Astrocyte (in vitro differentiated cells and primary cell): Measurements from ENCODE around the gene WNT3A. TPM values are rescaled to one million over a fixed set of nuclear protein-coding genes. Genes with fewer than 3 reads are reported as not detected.
A peak's percentile ranks its signal among the peaks of the same experiment; 100 is the strongest.

ENCODE experiments used
- DNase-seq: peaks from one replicate; pipeline ENCODE4 v3.0.0-alpha.2; 2010; ENCODE audit warnings: low read depth
- FAIRE-seq: peaks from 2 replicates; lab custom pipeline; 2011; peaks lifted over from hg19 to GRCh38; lab: Jason Lieb, UNC
- H2AFZ ChIP-seq: 2 replicates; pipeline ENCODE4 v1.6.0; 2012; ENCODE audit warnings: low read depth, low read length, inconsistent platforms
- H3K27ac ChIP-seq: 2 replicates; pipeline ENCODE4 v1.5.1; 2011; ENCODE audit warnings: low read depth, low read length, inconsistent platforms
- H3K27me3 ChIP-seq: 2 replicates; pipeline ENCODE4 v1.6.0; 2011; ENCODE audit warnings: low read length, inconsistent platforms; ENCODE audit not compliant: insufficient read depth
- H3K36me3 ChIP-seq: 2 replicates; pipeline ENCODE4 v1.5.1; 2011; ENCODE audit warnings: low read length, inconsistent platforms; ENCODE audit not compliant: insufficient read depth
- H3K4me1 ChIP-seq: 2 replicates; pipeline ENCODE4 v1.5.1; 2011; ENCODE audit warnings: low read length, inconsistent platforms; ENCODE audit not compliant: insufficient read depth
- H3K4me2 ChIP-seq: 2 replicates; pipeline ENCODE4 v1.6.0; 2012; ENCODE audit warnings: low read length, inconsistent platforms
- H3K4me3 ChIP-seq: 2 replicates; pipeline ENCODE4 v1.5.1; 2011; ENCODE audit warnings: low read depth, mild to moderate bottlenecking, low read length, inconsistent platforms; ENCODE audit not compliant: insufficient read depth
- H3K79me2 ChIP-seq: 2 replicates; pipeline ENCODE4 v1.6.0; 2012; ENCODE audit warnings: mild to moderate bottlenecking, low read length, inconsistent platforms; ENCODE audit not compliant: insufficient read depth
- H3K9ac ChIP-seq: 2 replicates; pipeline ENCODE4 v1.6.0; 2012; ENCODE audit warnings: mild to moderate bottlenecking, low read length, inconsistent platforms
- H3K9me3 ChIP-seq: 2 replicates; pipeline ENCODE4 v1.5.1; 2012; ENCODE audit warnings: low read depth, mild to moderate bottlenecking, low read length, inconsistent platforms; ENCODE audit not compliant: insufficient read depth
- H4K20me1 ChIP-seq: 2 replicates; pipeline ENCODE4 v1.6.0; 2012; ENCODE audit warnings: low read length, inconsistent platforms; ENCODE audit not compliant: insufficient read depth
- H3K27ac Mint-ChIP-seq: one replicate; pipeline ENCODE4 v1.8.0; 2021; ENCODE audit warnings: mild to moderate bottlenecking, mixed read lengths; ENCODE audit not compliant: unreplicated experiment
- H3K27me3 Mint-ChIP-seq: one replicate; pipeline ENCODE4 v1.8.0; 2021; ENCODE audit warnings: low read depth, mixed read lengths; ENCODE audit not compliant: unreplicated experiment
- H3K36me3 Mint-ChIP-seq: one replicate; pipeline ENCODE4 v1.8.0; 2021; ENCODE audit warnings: low read depth, mixed read lengths; ENCODE audit not compliant: unreplicated experiment
- H3K4me1 Mint-ChIP-seq: one replicate; pipeline ENCODE4 v1.8.0; 2021; ENCODE audit warnings: low read depth, mixed read lengths; ENCODE audit not compliant: unreplicated experiment
- H3K4me3 Mint-ChIP-seq: one replicate; pipeline ENCODE4 v1.8.0; 2021; ENCODE audit warnings: mild to moderate bottlenecking, moderate library complexity, mixed read lengths; ENCODE audit not compliant: unreplicated experiment
- H3K9me3 Mint-ChIP-seq: one replicate; pipeline ENCODE4 v1.8.0; 2021; ENCODE audit warnings: mild to moderate bottlenecking, mixed read lengths; ENCODE audit not compliant: unreplicated experiment
- EZH2 ChIP-seq: IDR thresholded peaks from 2 replicates; pipeline ENCODE4 v1.6.1; 2012; ENCODE audit warnings: mild to moderate bottlenecking, low read length, inconsistent platforms; ENCODE audit not compliant: insufficient read depth
- total RNA-seq: library from RNA; stranded (reverse); gene quantifications from 2 replicates; pipeline ENCODE4 v1.2.1, GENCODE V29; 2021
- TF ChIP-seq, protein P1 (sequence below): IDR thresholded peaks from 2 replicates; pipeline ENCODE4 v1.5.1; 2011; ENCODE audit warnings: low read depth, mild to moderate bottlenecking, inconsistent platforms, low read length, moderate library complexity; ENCODE audit not compliant: insufficient read depth

Gene WNT3A
- total RNA-seq, 1 donor from 2014 or later: not detected

DNA sequence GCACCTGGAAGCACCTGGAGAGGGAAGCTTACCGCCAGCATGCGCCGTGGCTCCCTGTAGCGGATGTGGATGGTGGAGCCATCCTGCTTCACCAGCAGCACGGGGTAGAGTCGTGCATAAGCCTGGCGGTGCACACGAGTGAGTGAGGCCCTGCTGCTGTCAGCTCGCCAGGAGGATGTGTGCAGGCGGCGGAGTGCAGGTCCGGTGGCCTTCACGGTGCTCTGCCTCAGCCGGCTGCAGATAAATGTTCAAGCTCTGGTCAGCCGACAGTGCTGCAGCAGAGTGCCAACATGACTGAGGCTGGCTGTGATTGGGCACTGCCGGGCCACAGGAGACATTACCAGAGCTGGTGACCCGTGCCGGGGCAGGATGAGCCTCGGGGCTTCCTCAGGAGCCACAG lies 100.8 kb downstream of the WNT3A start:
- Histone ChIP-seq H3K27ac (no peak overlapping the region), H3K4me2 (peak overlapping the region; percentile 85), H2AFZ (no peak overlapping the region), H3K9ac (no peak overlapping the region), H4K20me1 (no peaks in the 10 kb centered on the region), H3K36me3 (no peaks in the 10 kb centered on the region), H3K4me1 (peaks cover 14% of the 10 kb centered on the region), H3K4me3 (no peak overlapping the region), H3K79me2 (peaks cover 33% of the 10 kb centered on the region), H3K27me3 (no peaks in the 10 kb centered on the region), H3K9me3 (no peaks in the 10 kb centered on the region)
- no peak for FAIRE-seq
- H3K4me3 Mint-ChIP-seq: peak overlapping the region; percentile 90
- H3K27me3 Mint-ChIP-seq: no peaks in the 10 kb centered on the region
- TF ChIP-seq, protein P1, sequence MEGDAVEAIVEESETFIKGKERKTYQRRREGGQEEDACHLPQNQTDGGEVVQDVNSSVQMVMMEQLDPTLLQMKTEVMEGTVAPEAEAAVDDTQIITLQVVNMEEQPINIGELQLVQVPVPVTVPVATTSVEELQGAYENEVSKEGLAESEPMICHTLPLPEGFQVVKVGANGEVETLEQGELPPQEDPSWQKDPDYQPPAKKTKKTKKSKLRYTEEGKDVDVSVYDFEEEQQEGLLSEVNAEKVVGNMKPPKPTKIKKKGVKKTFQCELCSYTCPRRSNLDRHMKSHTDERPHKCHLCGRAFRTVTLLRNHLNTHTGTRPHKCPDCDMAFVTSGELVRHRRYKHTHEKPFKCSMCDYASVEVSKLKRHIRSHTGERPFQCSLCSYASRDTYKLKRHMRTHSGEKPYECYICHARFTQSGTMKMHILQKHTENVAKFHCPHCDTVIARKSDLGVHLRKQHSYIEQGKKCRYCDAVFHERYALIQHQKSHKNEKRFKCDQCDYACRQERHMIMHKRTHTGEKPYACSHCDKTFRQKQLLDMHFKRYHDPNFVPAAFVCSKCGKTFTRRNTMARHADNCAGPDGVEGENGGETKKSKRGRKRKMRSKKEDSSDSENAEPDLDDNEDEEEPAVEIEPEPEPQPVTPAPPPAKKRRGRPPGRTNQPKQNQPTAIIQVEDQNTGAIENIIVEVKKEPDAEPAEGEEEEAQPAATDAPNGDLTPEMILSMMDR: no peak
- TF ChIP-seq EZH2: no peak
- H3K27ac Mint-ChIP-seq: no peak overlapping the region
- no peak for DNase-seq
- H3K9me3 Mint-ChIP-seq: no peaks in the 10 kb centered on the region
- H3K36me3 Mint-ChIP-seq: peaks cover 4% of the 10 kb centered on the region
- H3K4me1 Mint-ChIP-seq: peaks cover 7% of the 10 kb centered on the region

DNA sequence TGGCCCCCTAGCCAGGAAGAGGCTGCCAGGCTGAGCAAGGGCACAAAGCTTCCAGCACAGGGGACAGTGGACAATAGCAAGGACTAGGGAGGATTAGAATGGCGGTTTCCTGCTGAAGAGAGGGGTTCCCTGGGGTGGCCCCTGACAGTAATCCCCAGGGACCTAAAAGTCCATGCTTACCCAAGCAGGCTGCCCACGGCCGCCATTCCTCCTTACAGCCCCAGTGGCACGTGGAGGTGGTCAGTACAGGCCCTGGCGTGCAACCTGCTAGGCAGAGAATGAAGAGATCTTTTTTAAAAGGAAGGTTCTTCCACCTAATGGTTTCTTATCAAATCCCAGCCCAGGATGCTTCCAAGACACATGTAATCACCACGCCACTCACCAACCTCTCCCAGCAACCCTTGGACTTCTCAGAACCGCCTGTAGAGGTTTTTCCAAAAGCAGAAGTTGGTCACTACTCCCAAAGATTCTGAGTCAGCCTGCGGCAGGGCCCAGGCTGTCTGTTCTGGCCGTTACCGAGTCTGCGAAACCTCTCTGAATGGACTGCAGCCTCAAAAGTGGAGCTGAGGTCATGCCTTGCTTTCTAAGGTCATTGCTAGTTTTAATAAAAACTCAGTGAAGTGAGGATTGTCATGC lies 101.4 kb downstream of the WNT3A start:
- no peaks in the 10 kb centered on the region for H3K9me3 ChIP-seq
- peaks cover 4% of the 10 kb centered on the region for H3K36me3 Mint-ChIP-seq
- H3K4me3 Mint-ChIP-seq: peak overlapping the region; percentile 90
- H3K9ac ChIP-seq: peak overlapping the region; percentile 95
- no peaks in the 10 kb centered on the region for H4K20me1 ChIP-seq
- H3K79me2 ChIP-seq: peaks cover 30% of the 10 kb centered on the region
- TF ChIP-seq EZH2: no peak
- TF ChIP-seq, protein P1: no peak
- no peak overlapping the region for H2AFZ ChIP-seq
- peak overlapping the region; percentile 92 for H3K27ac Mint-ChIP-seq
- peak overlapping the region; percentile 83 for H3K4me3 ChIP-seq
- H3K27me3 Mint-ChIP-seq: no peaks in the 10 kb centered on the region
- no peak for FAIRE-seq
- DNase-seq: no peak
- H3K4me1 Mint-ChIP-seq: peaks cover 7% of the 10 kb centered on the region
- peak overlapping the region; percentile 78 for H3K27ac ChIP-seq
- H3K9me3 Mint-ChIP-seq: no peaks in the 10 kb centered on the region
- no peaks in the 10 kb centered on the region for H3K27me3 ChIP-seq
- H3K36me3 ChIP-seq: no peaks in the 10 kb centered on the region
- peak overlapping the region; percentile 85 for H3K4me2 ChIP-seq
- H3K4me1 ChIP-seq: peaks cover 14% of the 10 kb centered on the region

DNA sequence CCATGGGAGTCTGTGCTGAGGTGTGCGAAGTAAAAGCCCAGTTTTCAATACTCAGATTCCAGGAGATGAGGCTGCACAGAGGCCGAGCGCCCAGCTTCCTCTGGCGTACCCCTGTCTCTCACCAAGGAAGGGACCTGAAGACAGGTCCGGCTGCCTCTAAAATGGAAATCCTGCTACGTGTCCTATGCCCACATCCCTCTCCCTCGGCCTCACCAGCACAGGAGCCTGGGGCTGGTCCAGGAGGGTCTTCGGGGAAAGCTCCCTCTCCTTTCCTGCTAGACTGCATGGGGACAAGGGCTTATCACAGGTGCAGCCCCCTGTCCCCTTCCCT lies 101.9 kb downstream of the WNT3A start:
- FAIRE-seq: no peak

More for the DNA sequence above, 101.9 kb downstream of the WNT3A start:
- no peaks in the 10 kb centered on the region for H3K9me3 ChIP-seq
- H3K4me2 ChIP-seq: peak overlapping the region; percentile 85
- Mint-ChIP-seq H3K36me3 (peaks cover 4% of the 10 kb centered on the region), H3K27ac (peak overlapping the region; percentile 92), H3K27me3 (no peaks in the 10 kb centered on the region), H3K4me3 (peak overlapping the region; percentile 90), H3K9me3 (no peaks in the 10 kb centered on the region), H3K4me1 (peaks cover 7% of the 10 kb centered on the region)
- DNase-seq: no peak
- H3K27me3 ChIP-seq: no peaks in the 10 kb centered on the region
- H4K20me1 ChIP-seq: no peaks in the 10 kb centered on the region
- peaks cover 10% of the 10 kb centered on the region for H3K4me1 ChIP-seq
- peak overlapping the region; percentile 78 for H3K27ac ChIP-seq
- TF ChIP-seq, protein P1: no peak
- no peak for TF ChIP-seq EZH2
- no peaks in the 10 kb centered on the region for H3K36me3 ChIP-seq
- H3K79me2 ChIP-seq: peaks cover 26% of the 10 kb centered on the region
- peak overlapping the region; percentile 95 for H3K9ac ChIP-seq
- peak overlapping the region; percentile 90 for H2AFZ ChIP-seq
- peak overlapping the region; percentile 83 for H3K4me3 ChIP-seq
